Measurements from ENCODE around the gene CYP19A1. TPM values are rescaled to one million over a fixed set of nuclear protein-coding genes. Genes with fewer than 3 reads are reported as not detected.

Gene CYP19A1
- total RNA-seq, 1 experiment from 2014 or later = not detected

DNA sequence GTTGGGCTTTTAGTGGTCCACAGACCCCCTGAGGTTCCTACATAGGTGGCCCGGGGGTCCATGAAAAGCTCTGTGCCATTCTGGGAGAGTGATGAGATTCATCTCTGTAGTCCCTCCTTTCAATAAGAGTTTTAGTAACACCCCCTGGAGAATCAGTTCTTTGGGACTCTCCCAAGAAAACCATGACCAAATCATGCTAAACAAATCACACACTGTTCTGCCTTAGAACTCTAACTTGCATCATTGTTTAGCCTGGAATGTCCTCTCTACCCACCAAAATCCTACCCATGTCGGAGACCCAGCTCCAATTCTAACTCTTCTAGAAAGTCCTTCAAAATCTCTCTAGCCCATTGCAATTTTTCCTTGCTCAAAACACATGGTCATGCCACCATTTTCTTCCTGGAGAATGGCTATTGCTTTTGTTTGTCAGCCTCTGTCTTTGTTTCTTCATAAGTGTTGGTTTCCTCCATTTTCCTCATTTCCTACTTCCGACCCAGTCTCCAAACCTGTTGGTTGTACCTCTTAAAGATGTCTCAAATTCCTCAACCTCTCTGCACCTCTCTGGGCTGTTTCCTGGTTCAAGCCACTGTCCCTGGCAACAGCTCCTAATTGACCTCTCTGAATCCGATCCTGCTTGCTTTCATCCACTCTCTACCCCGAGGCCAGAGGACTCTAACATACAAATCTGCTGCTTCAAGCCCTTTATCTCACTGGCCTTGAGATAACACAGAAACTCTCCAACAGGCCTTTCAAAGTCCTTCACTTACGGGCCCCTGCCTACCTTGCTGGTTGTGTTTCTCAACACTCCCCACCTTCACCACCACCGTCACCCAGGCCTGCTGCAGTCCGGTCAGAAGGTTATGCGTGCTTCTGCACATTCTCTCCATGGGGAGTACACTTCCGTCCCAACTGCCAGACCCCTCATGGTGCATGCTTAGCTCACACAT is 23.7 kb downstream of the CYP19A1 start:
- DNase-seq (ENCODE audit: low read depth, low spot score) (no peak), ATAC-seq (no peak)
- POLR2A ChIA-PET = no interaction called here
- intact Hi-C loops (cut with micrococcal nuclease) = no loop called here
- Histone ChIP-seq H3K4me1 (ENCODE audit: control insufficient read depth in 1 of 2, insufficient read depth in 2 of 2, low read length in 2 of 2) (peaks cover 7 to 11% of the 10 kb centered on the region in 2 experiments), H3K36me3 (ENCODE audit: control insufficient read depth in 1 of 2, insufficient read depth in 2 of 2, low read length in 2 of 2) (no peaks in the 10 kb centered on the region), H3K9me3 (ENCODE audit: control insufficient read depth in 1 of 2, insufficient read depth in 1 of 2, low read depth in 1 of 2, low read length in 2 of 2) (no peaks in the 10 kb centered on the region), H3K4me3 (replicated peaks in 1 of 2; ENCODE audit: low read depth in 1 of 2, low read length in 2 of 2) (no peak overlapping the region), H3K27me3 (ENCODE audit: insufficient read depth, low read length) (no peaks in the 10 kb centered on the region), H2AFZ (ENCODE audit: low read depth, low read length, poor library complexity, severe bottlenecking) (no peak overlapping the region), H3K4me2 (ENCODE audit: low read length) (no peak overlapping the region), H4K20me1 (ENCODE audit: insufficient read depth) (no peaks in the 10 kb centered on the region), H3K9ac (ENCODE audit: low read length) (no peak overlapping the region), H3K27ac (ENCODE audit: low read depth, low read length) (no peak overlapping the region), H3K9me2 (ENCODE audit: insufficient read depth) (no peaks in the 10 kb centered on the region), H3K79me2 (ENCODE audit: insufficient read depth, low read length) (no peaks in the 10 kb centered on the region)
- CTCF ChIA-PET = no interaction called here
- RAD21 ChIA-PET (ENCODE audit: low non-redundant PET in 1 of 2, low total read pairs in 2 of 2, uncharacterized antibody in 2 of 2, unreplicated experiment in 2 of 2) = no interaction called here
- no TSS peak for BruUV-seq (replicated peaks)
- TF ChIP-seq ZFX (IDR thresholded peaks at IDR 0.05) (no peak), EZH2phosphoT487 (IDR thresholded peaks at IDR 0.05; ENCODE audit: borderline replicate concordance) (no peak), POLR2A (IDR thresholded peaks at IDR 0.05; ENCODE audit: borderline replicate concordance, extremely low read depth, insufficient read depth, insufficient read length) (no peak), ATF3 (IDR thresholded peaks at IDR 0.05) (no peak), JUND (IDR thresholded peaks at IDR 0.05) (no peak), CEBPB (IDR thresholded peaks at IDR 0.05; ENCODE audit: low read depth) (no peak), EGR1 (IDR thresholded peaks at IDR 0.05; ENCODE audit: low read depth) (no peak), ZNF274 (IDR thresholded peaks at IDR 0.05; ENCODE audit: low read depth, low read length) (no peak), POLR2AphosphoS5 (IDR thresholded peaks at IDR 0.05; ENCODE audit: low read depth, low read length) (no peak), CBX3 (IDR thresholded peaks at IDR 0.05; ENCODE audit: low read depth) (no peak), TCF7L2 (IDR thresholded peaks at IDR 0.05; ENCODE audit: borderline replicate concordance, extremely low read depth, insufficient read depth, insufficient read length) (no peak)
- TF ChIP-seq, protein P1, sequence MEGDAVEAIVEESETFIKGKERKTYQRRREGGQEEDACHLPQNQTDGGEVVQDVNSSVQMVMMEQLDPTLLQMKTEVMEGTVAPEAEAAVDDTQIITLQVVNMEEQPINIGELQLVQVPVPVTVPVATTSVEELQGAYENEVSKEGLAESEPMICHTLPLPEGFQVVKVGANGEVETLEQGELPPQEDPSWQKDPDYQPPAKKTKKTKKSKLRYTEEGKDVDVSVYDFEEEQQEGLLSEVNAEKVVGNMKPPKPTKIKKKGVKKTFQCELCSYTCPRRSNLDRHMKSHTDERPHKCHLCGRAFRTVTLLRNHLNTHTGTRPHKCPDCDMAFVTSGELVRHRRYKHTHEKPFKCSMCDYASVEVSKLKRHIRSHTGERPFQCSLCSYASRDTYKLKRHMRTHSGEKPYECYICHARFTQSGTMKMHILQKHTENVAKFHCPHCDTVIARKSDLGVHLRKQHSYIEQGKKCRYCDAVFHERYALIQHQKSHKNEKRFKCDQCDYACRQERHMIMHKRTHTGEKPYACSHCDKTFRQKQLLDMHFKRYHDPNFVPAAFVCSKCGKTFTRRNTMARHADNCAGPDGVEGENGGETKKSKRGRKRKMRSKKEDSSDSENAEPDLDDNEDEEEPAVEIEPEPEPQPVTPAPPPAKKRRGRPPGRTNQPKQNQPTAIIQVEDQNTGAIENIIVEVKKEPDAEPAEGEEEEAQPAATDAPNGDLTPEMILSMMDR (IDR thresholded peaks at IDR 0.05 in 2 of 3, conservative IDR thresholded peaks at IDR 0.05 in 1 of 3; ENCODE audit: borderline replicate concordance in 1 of 3, insufficient read depth in 1 of 3, low read depth in 2 of 3, low read length in 2 of 3) = no peak
